IMR-90 (cell line): ENCODE measurements around the gene EIF6. TPM values are rescaled to one million over a fixed set of nuclear protein-coding genes. Genes with fewer than 3 reads are reported as not detected.

Source experiments
- ATAC-seq: fragments of 200-7000 bp; cut with Tn5 transposase; 2 replicates; pipeline ENCODE4 v1.9.1; 2020; ENCODE audit warnings: low read depth, mild to moderate bottlenecking, moderate library complexity
- BruUV-seq: library from RNA; stranded (reverse); fragments of 400-500 nt; replicated peaks from 2 replicates; lab custom pipeline; 2021; lab: Mats Ljungman, UMichigan
- CTCF ChIA-PET: fragments of 300-600 bp; formaldehyde crosslinking; extraction: SDS; loops from one replicate; lab custom pipeline; 2021; ENCODE audit warnings: antibody characterized with exemption; lab: Yijun Ruan, JAX
- POLR2A ChIA-PET: fragments of 300-600 bp; sonication (Branson Sonifier 250); formaldehyde crosslinking; loops from one replicate; lab custom pipeline; 2022; ENCODE audit warnings: antibody characterized with exemption; ENCODE audit not compliant: unreplicated experiment; lab: Charles Lee
- DNase-seq: peaks from one replicate; pipeline ENCODE4 v3.0.0; 2013
- H2AFZ ChIP-seq: replicated peaks from 2 replicates; pipeline ENCODE3; 2013; ENCODE audit warnings: low read length, mild to moderate bottlenecking; ENCODE audit not compliant: poor library complexity
- H2AK5ac ChIP-seq: 2 replicates; pipeline ENCODE4 v1.6.1; 2013; ENCODE audit warnings: low read depth, low read length, inconsistent platforms
- H2AK9ac ChIP-seq: replicated peaks from 2 replicates; pipeline ENCODE3; 2013; ENCODE audit warnings: mild to moderate bottlenecking, low read depth, low read length, moderate library complexity; ENCODE audit not compliant: poor library complexity
- H2BK120ac ChIP-seq: 2 replicates; pipeline ENCODE4 v1.6.1; 2013; ENCODE audit warnings: low read depth, low read length, inconsistent platforms
- H2BK15ac ChIP-seq: 3 replicates; pipeline ENCODE4 v1.6.1; 2013; ENCODE audit warnings: low read depth, low read length, inconsistent platforms
- H2BK20ac ChIP-seq: 2 replicates; pipeline ENCODE4 v1.6.1; 2013; ENCODE audit warnings: low read depth, mild to moderate bottlenecking, inconsistent platforms, low read length, moderate library complexity
- H2BK5ac ChIP-seq: 2 replicates; pipeline ENCODE4 v1.6.1; 2013; ENCODE audit warnings: mild to moderate bottlenecking, low read depth, low read length, inconsistent platforms; ENCODE audit not compliant: poor library complexity, severe bottlenecking
- H3K14ac ChIP-seq: replicated peaks from 2 replicates; pipeline ENCODE4 v1.6.1; 2013; ENCODE audit warnings: low read depth, low read length, inconsistent platforms
- H3K18ac ChIP-seq: 2 replicates; pipeline ENCODE4 v1.6.1; 2013; ENCODE audit warnings: low read depth, low read length, control low read depth
- H3K23ac ChIP-seq: 2 replicates; pipeline ENCODE4 v1.6.1; 2013; ENCODE audit warnings: low read depth, low read length, inconsistent platforms
- H3K27ac ChIP-seq: 2 replicates; pipeline ENCODE4 v1.5.1; 2013; ENCODE audit warnings: mild to moderate bottlenecking, control low read depth, low read length; ENCODE audit not compliant: insufficient read depth
- H3K27me3 ChIP-seq: 2 replicates; pipeline ENCODE4 v1.6.1; 2013; ENCODE audit warnings: low read length; ENCODE audit not compliant: control insufficient read depth, insufficient read depth
- H3K36me3 ChIP-seq: 2 replicates; pipeline ENCODE4 v1.6.1; 2013; ENCODE audit warnings: low read length, mixed read lengths; ENCODE audit not compliant: control insufficient read depth, insufficient read depth
- H3K4ac ChIP-seq: 2 replicates; pipeline ENCODE4 v1.6.1; 2013; ENCODE audit warnings: low read depth, low read length, inconsistent platforms
- H3K4me1 ChIP-seq: 2 replicates; pipeline ENCODE4 v1.6.1; 2013; ENCODE audit warnings: low read length, mixed read lengths; ENCODE audit not compliant: control insufficient read depth, insufficient read depth
- H3K4me2 ChIP-seq: 2 replicates; pipeline ENCODE4 v1.6.1; 2013; ENCODE audit warnings: low read depth, mild to moderate bottlenecking, control low read depth, low read length, moderate library complexity
- H3K4me3 ChIP-seq: 2 replicates; pipeline ENCODE4 v1.5.1; 2013; ENCODE audit warnings: low read depth, mild to moderate bottlenecking, control low read depth, low read length, moderate library complexity; ENCODE audit not compliant: insufficient read depth
- H3K56ac ChIP-seq: 2 replicates; pipeline ENCODE4 v1.6.1; 2013; ENCODE audit warnings: low read length, inconsistent platforms; ENCODE audit not compliant: insufficient read depth; ENCODE audit errors: extremely low read depth
- H3K79me1 ChIP-seq, 2 experiments: 2 replicates each; pipeline ENCODE4 v1.6.1; 2013; ENCODE audit warnings: low read length in 2 of 2, inconsistent platforms in 1 of 2, low read depth in 1 of 2
- H3K9ac ChIP-seq: 2 replicates; pipeline ENCODE4 v1.6.1; 2013; ENCODE audit warnings: low read depth, low read length, control low read depth
- H3K9me1 ChIP-seq: 2 replicates; pipeline ENCODE4 v1.6.1; 2013; ENCODE audit warnings: low read length, inconsistent platforms; ENCODE audit not compliant: insufficient read depth
- H3K9me3 ChIP-seq: 2 replicates; pipeline ENCODE4 v1.6.1; 2013; ENCODE audit warnings: low read length; ENCODE audit not compliant: control insufficient read depth, insufficient read depth
- H4K20me1 ChIP-seq: 2 replicates; pipeline ENCODE4 v1.6.1; 2013; ENCODE audit warnings: low read length, inconsistent platforms; ENCODE audit not compliant: insufficient read depth
- H4K5ac ChIP-seq: 2 replicates; pipeline ENCODE4 v1.6.1; 2013; ENCODE audit warnings: mild to moderate bottlenecking, low read depth, low read length, control low read depth
- H4K8ac ChIP-seq, 2 experiments: 2 replicates each; pipeline ENCODE4 v1.6.1; 2013; ENCODE audit warnings: low read depth in 2 of 2, low read length in 2 of 2, control low read depth in 1 of 2, inconsistent platforms in 1 of 2
- H4K91ac ChIP-seq: 2 replicates; pipeline ENCODE4 v1.6.1; 2013; ENCODE audit warnings: low read depth, low read length, inconsistent platforms; ENCODE audit not compliant: insufficient read depth
- BHLHE40 ChIP-seq: fragments of 150-350 bp; IDR thresholded peaks from 2 replicates; pipeline ENCODE4 v1.6.1; 2016; ENCODE audit warnings: mild to moderate bottlenecking, low read depth, low read length
- CEBPB ChIP-seq: IDR thresholded peaks from 2 replicates; pipeline ENCODE4 v1.6.1; 2012; ENCODE audit warnings: low read depth, low read length, improper control_type of control experiment
- CHD1 ChIP-seq: IDR thresholded peaks from 2 replicates; pipeline ENCODE4 v1.6.1; 2012; ENCODE audit warnings: low read depth, low read length, improper control_type of control experiment
- FOS ChIP-seq: fragments of 150-350 bp; IDR thresholded peaks from 2 replicates; pipeline ENCODE4 v1.6.1; 2016; ENCODE audit warnings: low read depth, low read length
- MAZ ChIP-seq: IDR thresholded peaks from 2 replicates; pipeline ENCODE4 v1.6.1; 2012; ENCODE audit warnings: low read depth, mild to moderate bottlenecking, low read length, improper control_type of control experiment, moderate library complexity, borderline replicate concordance
- MXI1 ChIP-seq: IDR thresholded peaks from 2 replicates; pipeline ENCODE4 v1.6.1; 2012; ENCODE audit warnings: low read depth, mild to moderate bottlenecking, low read length, moderate library complexity, borderline replicate concordance
- NFE2L2 ChIP-seq: fragments of 150-350 bp; IDR thresholded peaks from 2 replicates; pipeline ENCODE4 v1.6.1; 2016; ENCODE audit warnings: low read depth, mild to moderate bottlenecking, low read length
- POLR2A ChIP-seq: IDR thresholded peaks from 2 replicates; pipeline ENCODE4 v1.6.1; 2012; ENCODE audit warnings: mild to moderate bottlenecking, low read depth, low read length
- RAD21 ChIP-seq: IDR thresholded peaks from 2 replicates; pipeline ENCODE4 v1.6.1; 2012; ENCODE audit warnings: low read length, improper control_type of control experiment
- SMC3 ChIP-seq: fragments of 150-350 bp; IDR thresholded peaks from 2 replicates; pipeline ENCODE4 v1.6.1; 2016; ENCODE audit warnings: low read depth, mild to moderate bottlenecking, antibody characterized with exemption, low read length, moderate library complexity
- WGBS, 2 experiments: methylation state at CpG; one replicate each; pipeline versions ENCODE4 v1.1.5 to v1.1.7; 2013; ENCODE audit warnings: missing lambda C conversion rate in 2 of 2; ENCODE audit not compliant: insufficient read length in 1 of 2; ENCODE audit errors: extremely low coverage in 2 of 2; 5-methylcytosine and 5-hydroxymethylcytosine counted together
- dilution Hi-C: fragments of 300-500 bp; cut with HindIII; formaldehyde crosslinking; loops from one replicate; pipeline ENCODE4 v1.14.3; 2018; ENCODE audit warnings: low sequenced_read_pairs; ENCODE audit not compliant: unreplicated experiment
- in situ Hi-C: fragments of 300-500 bp; cut with MboI; formaldehyde crosslinking; loops from 3 replicates; pipeline ENCODE4 v1.14.3; 2019; ENCODE audit warnings: low sequenced_read_pairs, inconsistent platforms, mixed read lengths
- intact Hi-C: fragments of 100-400 bp; cut with micrococcal nuclease; formaldehyde crosslinking; loops from 2 replicates; pipeline ENCODE4 v1.10.0; 2022
- polyA plus RNA-seq, 3 experiments: library from polyadenylated mRNA; depleted of rRNA; stranded (reverse); fragments of >200 nt; gene quantifications; 2 replicates each; pipeline ENCODE4 v1.2.3, GENCODE V29; 2012; ENCODE audit warnings: low replicate concordance in 1 of 3
- total RNA-seq: library from RNA; depleted of rRNA; stranded (reverse); fragments of >200 nt; gene quantifications from 2 replicates; pipeline ENCODE4 v1.2.3, GENCODE V29; 2012
- TF ChIP-seq, protein P1 (sequence below): conservative IDR thresholded peaks from 2 replicates; pipeline ENCODE4 v1.5.1; 2012; ENCODE audit warnings: mild to moderate bottlenecking, low read depth, low read length, improper control_type of control experiment

Gene EIF6
- total and polyA plus RNA-seq, 2 of the 4 experiments (the other 2 are of a cell fraction), result 215 to 227 TPM

DNA sequence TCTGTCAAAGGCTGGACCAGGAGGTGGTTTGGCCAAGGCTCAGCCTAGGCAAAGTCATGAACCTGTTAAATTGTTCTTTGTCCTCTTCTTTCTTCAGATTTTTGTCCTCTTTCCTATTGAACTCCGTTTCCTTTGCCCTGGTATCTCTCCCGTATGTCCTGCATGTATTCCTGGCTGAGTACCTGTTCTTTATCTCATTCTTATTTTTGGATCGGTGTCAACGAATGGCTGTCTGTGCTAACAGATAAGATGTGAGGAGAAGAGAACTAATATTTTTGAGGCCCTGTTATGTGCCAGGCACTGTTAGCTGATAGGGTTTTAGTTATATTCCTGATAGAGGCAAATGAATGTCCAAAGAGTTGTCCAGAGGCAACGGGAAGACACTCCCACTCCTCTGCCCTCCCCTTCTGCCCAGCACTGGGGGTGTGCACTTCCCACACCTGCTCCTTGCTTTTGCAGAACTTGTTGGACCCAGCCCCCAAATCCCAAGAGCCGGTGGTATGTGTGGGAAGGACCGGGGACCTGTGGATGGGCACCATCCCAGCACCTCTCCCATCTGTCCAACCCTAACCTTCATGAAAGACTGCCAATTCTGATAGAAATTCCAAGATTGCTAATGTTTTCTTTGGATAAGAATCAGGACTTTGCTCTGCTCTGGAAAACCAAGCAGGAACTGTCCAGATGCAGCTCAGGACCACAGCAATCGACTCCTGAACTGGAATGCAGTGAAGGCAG is 27.2 kb downstream of the EIF6 start:
- Histone ChIP-seq H2AK5ac (no peak overlapping the region), H3K36me3 (no peaks in the 10 kb centered on the region), H3K14ac (no peak overlapping the region), H3K4ac (no peak overlapping the region), H2BK15ac (no peak overlapping the region), H2AK9ac (no peak overlapping the region), H3K56ac (no peak overlapping the region), H4K8ac (no peak overlapping the region), H3K27me3 (no peaks in the 10 kb centered on the region), H2BK120ac (no peak overlapping the region), H3K4me1 (0 out of 2 replicates have a peak, but pooled peaks cover 2% of the 10 kb centered on the region), H2BK20ac (no peak overlapping the region), H4K91ac (no peak overlapping the region), H3K4me3 (no peak overlapping the region), H3K4me2 (no peak overlapping the region), H4K20me1 (no peaks in the 10 kb centered on the region), H2BK5ac (no peak overlapping the region), H3K18ac (no peak overlapping the region), H3K23ac (no peak overlapping the region), H3K79me1 (peaks cover 3 to 4% of the 10 kb centered on the region in 2 experiments; a peak in 1 of 4 replicates), H2AFZ (no peak overlapping the region), H3K9ac (no peak overlapping the region), H3K9me1 (peaks cover 8% of the 10 kb centered on the region; the same call in 1 of the 2 replicates), H3K27ac (no peak overlapping the region), H3K9me3 (no peaks in the 10 kb centered on the region), H4K5ac (no peak overlapping the region)
- TF ChIP-seq, protein P1, sequence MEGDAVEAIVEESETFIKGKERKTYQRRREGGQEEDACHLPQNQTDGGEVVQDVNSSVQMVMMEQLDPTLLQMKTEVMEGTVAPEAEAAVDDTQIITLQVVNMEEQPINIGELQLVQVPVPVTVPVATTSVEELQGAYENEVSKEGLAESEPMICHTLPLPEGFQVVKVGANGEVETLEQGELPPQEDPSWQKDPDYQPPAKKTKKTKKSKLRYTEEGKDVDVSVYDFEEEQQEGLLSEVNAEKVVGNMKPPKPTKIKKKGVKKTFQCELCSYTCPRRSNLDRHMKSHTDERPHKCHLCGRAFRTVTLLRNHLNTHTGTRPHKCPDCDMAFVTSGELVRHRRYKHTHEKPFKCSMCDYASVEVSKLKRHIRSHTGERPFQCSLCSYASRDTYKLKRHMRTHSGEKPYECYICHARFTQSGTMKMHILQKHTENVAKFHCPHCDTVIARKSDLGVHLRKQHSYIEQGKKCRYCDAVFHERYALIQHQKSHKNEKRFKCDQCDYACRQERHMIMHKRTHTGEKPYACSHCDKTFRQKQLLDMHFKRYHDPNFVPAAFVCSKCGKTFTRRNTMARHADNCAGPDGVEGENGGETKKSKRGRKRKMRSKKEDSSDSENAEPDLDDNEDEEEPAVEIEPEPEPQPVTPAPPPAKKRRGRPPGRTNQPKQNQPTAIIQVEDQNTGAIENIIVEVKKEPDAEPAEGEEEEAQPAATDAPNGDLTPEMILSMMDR, result no peak
- no peak for TF ChIP-seq MXI1
- no peak for TF ChIP-seq CHD1
- TF ChIP-seq BHLHE40, result no peak
- TF ChIP-seq POLR2A, result no peak
- TF ChIP-seq MAZ, result no peak
- no peak for TF ChIP-seq SMC3
- TF ChIP-seq CEBPB, result no peak
- TF ChIP-seq RAD21, result no peak
- TF ChIP-seq NFE2L2, result no peak
- no peak for TF ChIP-seq FOS
- dilution Hi-C loops, result no loop called here
- no peak for ATAC-seq
- ChIA-PET CTCF (no interaction called here), POLR2A (no interaction called here)
- WGBS, 2 experiments, result no CpG with 5 or more reads among the region's 8 CpGs
- in situ Hi-C loops, result loop anchor here (25.0 kb wide), 1 partner anchor 395 kb away; the partner anchor contains the start of gene GGT7
- no TSS peak for BruUV-seq
- intact Hi-C loops, result no loop called here
- peak; percentile 44 for DNase-seq
